HL-60/S4 treated with phorbol 12-myristate 13-acetate at 8.2 ng/mL for 4 days and 3 days (cell line): Measurements from ENCODE around the gene SFSWAP.

Experiments
- in situ Hi-C: fragments of 300-500 bp; cut with MboI; formaldehyde crosslinking; loops from 2 replicates; pipeline ENCODE4 v1.15.0; 2022; ENCODE audit warnings: low sequenced_read_pairs

Gene SFSWAP

DNA sequence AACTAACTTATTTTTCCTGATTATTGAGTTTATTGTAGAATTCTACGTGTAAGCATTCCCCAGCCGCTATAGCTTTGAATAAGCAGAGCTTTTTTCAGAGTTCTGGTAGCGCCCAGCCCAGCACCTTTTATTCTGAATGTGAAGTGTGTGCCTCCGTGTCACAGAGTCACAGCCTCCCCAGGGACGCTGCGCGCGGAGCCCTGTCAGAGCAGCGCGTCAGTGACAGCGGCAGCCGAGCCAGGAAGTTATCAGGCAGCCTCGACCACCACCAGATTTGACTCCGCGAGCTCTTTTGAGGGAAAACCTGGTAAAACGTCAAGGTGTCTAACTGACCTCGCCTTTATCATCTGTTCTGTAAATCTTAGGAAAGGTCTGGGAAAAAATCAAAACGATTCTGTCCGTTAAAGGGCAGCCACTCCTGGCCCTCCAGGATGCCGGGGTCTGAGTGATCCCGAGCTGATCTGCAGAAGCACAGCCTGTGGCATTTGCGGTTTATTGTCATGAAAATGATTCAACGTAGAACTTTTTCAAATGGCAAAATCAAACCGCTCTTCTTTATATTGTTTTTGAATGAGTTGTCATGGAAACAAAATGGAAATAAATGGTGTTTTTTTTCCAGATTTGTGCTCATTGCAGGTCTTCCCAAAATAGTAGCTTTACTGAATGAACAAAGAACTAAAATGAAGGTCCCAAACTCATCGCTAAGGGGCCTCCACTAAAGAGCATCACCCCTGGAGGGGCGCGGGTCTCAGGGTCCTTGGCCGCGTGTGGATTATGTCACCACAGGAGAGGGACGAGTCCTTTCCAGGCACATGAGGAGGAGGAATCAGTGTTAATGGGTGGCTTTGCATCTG is 74.2 kb downstream of the SFSWAP start:
- in situ Hi-C loops = no loop called here

DNA sequence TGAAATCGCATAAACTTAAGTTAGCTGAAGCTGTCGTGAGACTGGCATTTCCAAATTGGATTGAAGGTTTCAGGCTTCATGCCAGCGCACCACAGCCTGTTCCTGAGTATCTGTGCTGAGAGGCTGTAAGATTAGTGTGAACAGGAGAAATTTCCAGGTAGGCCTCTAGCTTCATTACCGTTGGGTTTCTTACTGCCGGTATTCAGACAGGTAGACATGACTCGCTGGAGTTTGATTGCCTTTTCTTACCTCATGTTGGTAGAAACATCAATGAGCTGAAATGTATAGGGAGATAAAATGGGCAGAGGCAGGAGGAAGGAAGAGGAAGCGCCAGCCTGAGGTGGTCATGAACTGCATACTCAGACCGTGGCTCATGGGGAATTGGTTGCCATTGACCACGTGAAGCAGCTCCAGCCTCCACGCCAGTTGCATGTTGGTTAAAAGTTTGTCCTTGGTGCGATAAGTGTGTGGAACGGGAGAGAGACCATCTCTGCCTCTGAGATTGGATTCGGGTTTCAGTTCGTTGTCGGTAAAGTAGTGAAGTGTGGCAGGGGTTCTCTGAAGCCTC is 75.0 kb downstream of the SFSWAP start:
- in situ Hi-C loops = no loop called here

DNA sequence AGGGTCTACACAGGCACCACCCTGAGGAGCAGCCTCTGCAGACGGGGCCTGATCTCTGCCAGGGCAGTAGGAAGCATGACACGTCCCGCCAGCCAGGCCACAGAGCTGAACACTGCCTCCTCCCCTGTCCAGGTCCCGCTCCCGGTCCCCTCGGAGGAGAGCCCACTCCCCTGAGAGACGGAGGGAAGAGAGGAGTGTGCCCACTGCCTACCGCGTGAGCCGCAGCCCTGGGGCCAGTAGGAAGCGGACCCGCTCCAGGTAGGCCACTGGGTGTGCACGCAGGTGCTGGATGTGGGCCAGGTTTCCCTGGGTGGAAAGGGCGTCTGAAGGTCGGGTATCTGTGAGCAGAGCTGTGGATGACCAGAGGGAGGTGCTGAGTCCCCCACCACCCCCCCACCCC is 75.4 kb downstream of the SFSWAP start:
- in situ Hi-C loops = no loop called here

DNA sequence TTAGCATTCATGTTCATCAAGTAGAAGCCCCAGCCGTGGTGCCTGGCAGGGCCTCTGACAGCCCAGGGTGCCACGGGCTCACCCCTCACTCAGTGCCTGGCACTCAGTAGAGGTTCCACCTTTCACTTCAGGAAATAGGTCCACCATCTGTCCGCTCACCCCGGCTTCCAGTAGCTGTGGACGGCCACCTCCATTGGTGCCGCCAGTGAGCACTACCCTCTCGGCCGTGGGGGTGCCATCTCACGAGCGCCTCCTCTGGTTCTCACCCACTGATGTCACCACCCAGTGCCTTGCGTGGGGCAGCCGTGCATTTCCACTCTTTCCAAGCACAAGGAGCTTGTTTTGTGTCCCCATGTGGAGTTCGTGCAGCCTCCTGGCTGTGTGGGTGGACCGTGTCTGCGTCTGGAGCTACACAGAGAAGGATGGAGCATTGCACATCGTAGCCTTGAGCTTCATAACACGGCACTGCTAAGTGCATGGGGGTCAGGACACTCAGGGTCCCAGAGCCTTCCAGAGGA is 76.3 kb downstream of the SFSWAP start:
- in situ Hi-C loops = no loop called here

DNA sequence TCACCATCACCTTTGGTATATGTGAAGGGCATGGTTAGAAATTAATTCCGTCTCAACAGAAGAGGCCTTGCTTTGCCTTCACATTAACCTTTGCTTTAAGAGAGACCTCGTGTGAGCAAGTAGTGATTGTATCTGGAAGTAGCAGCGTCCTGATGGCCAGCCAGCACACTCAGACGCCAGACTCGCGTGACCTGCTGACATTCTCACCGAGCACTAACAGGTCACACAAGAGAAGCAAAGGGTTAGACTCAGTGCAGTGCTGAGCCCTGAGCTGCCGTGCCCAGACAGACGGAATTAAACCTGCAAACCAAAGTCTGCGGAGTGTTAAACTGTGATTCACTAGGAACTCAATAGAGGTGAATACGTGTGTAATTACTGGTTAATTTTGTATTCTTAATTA is 77.2 kb downstream of the SFSWAP start:
- in situ Hi-C loops = no loop called here

GRCh38 chr12:131789638-131790037 is 78.7 kb downstream of the SFSWAP start:
- in situ Hi-C loops = no loop called here

- in situ Hi-C loops = no loop called here
These were observed 82.5 kb downstream of the SFSWAP start for GRCh38 chr12:131793243-131794022.

GRCh38 chr12:131794061-131794460 is 83.2 kb downstream of the SFSWAP start:
- in situ Hi-C loops = no loop called here

- in situ Hi-C loops = no loop called here
These were observed 83.7 kb downstream of the SFSWAP start for GRCh38 chr12:131794573-131794972.

DNA sequence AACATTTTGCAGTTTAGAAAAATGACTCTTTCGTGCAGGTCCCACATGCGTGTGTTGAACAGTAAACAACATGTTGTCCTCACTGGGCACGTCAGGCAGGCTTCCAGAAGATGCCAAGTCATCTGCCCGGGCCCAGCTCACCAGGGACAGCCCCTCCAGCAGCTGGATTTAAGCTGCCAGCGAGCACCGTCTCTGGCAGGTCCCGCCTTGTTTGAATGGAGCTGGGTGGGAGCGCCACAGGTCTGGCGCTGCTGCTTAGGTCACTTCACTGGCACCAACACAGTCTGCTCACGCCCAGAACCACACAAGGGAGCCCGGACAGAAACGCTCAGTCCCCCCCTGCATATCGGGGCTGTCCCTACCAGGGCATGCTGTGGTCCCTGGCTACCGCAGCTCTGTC is 84.2 kb downstream of the SFSWAP start:
- in situ Hi-C loops = no loop called here

- in situ Hi-C loops = no loop called here
These were observed 85.0 kb downstream of the SFSWAP start for GRCh38 chr12:131795690-131796410.

DNA sequence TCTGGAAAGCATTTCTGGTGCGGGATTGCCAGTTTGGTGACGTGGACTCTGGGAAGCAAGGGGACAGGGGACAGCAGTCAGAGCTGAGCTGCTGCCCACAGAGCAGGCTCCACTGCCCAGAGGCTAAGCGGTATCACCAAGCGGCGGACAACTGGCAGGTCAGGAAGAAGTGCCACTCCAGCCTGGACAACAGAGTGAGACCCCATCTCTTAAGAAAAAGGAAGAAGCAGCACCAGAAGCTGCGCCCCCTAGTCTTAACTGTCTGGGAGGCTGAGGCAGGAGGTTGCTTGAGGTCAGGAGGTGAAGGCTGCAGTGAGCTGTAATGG is 85.5 kb downstream of the SFSWAP start:
- in situ Hi-C loops = no loop called here

GRCh38 chr12:131796754-131797587 is 86.1 kb downstream of the SFSWAP start:
- in situ Hi-C loops = no loop called here

- in situ Hi-C loops = no loop called here
These were observed 86.7 kb downstream of the SFSWAP start for GRCh38 chr12:131797588-131797934.

DNA sequence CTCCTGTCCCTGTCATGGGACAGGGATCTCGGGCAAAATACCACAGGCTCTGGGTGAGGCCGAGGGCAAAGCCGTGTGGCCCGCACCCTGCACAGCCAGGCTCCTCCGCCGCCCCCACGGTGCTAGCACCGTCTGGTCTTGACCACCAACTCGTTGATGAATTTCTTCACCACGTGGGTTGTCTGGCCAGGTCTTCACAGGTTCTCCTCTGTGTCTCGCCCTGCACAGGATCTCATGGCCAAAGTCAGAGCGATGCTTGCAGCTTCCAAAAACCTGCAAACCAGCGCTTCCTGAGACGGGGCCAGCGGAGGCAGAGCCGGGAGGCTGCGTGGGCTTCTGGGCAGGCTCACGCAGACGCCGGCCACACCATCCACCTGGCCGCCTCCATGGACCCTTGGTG is 88.3 kb downstream of the SFSWAP start:
- in situ Hi-C loops = no loop called here

GRCh38 chr12:131799828-131800593 is 89.1 kb downstream of the SFSWAP start:
- in situ Hi-C loops = no loop called here

GRCh38 chr12:131800594-131801135 is 89.8 kb downstream of the SFSWAP start:
- in situ Hi-C loops = no loop called here

- in situ Hi-C loops = no loop called here
These were observed 90.5 kb downstream of the SFSWAP start for GRCh38 chr12:131801254-131801866.

DNA sequence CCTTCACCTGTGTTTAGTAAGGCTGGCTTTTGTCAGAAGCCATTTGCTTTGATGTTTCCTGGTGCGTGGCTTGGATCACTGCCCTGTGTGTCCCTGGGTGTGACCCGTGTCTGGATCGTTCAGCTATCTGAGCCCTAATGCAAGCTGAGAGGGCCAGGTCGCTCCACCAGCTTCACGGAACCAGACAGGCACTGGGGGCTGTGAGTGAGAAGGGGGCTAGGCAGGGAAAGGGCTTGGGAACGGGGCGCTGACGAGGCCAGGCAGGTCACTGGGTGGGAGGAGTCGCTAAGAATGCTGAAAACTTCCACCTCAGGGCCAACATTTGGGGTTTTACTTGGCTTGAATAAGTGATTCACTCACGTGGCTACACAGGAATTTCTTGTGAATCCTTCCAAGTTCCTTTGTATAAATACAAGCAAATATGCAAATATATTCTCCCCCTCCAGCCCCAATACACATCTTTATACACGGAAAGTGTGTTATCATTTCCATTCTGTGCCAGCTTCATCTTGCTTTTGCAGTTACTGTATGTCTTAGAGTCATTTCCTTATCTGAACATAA is 93.2 kb downstream of the SFSWAP start:
- in situ Hi-C loops = no loop called here
